AG04450 (cell line): Measurements from ENCODE around the gene SF3B2. TPM values are rescaled to one million over a fixed set of nuclear protein-coding genes. Genes with fewer than 3 reads are reported as not detected.
"Not testable (repeated sequence)": the region's sequence is repeated elsewhere in the genome, so short reads cannot be mapped to it uniquely, and the experiment has no call there.

Source experiments
- CTCF ChIA-PET: fragments of 300-600, 350-600 bp; formaldehyde crosslinking; extraction: SDS; loops from one replicate; lab custom pipeline; 2022; ENCODE audit warnings: antibody characterized with exemption, inconsistent platforms; lab: Charles Lee
- POLR2A ChIA-PET: fragments of 350-600 bp; formaldehyde crosslinking; extraction: SDS; loops from one replicate; lab custom pipeline; 2021; ENCODE audit warnings: antibody characterized with exemption, inconsistent platforms; lab: Yijun Ruan, JAX
- DNase-seq: peaks from one replicate; pipeline ENCODE4 v3.0.0-alpha.2; 2011; ENCODE audit warnings: low read depth, low spot score
- H3K27ac ChIP-seq: one replicate; pipeline ENCODE4 v1.5.1; 2012; ENCODE audit warnings: low read depth, low read length, control low read depth
- H3K27me3 ChIP-seq: one replicate; pipeline ENCODE4 v1.6.0; 2012; ENCODE audit warnings: low read length; ENCODE audit not compliant: control insufficient read depth, insufficient read depth
- H3K4me3 ChIP-seq: 2 replicates; pipeline ENCODE4 v1.5.1; 2011; ENCODE audit warnings: mild to moderate bottlenecking, low read depth, low read length, control low read depth
- H3K9me3 ChIP-seq: 2 replicates; pipeline ENCODE4 v1.5.1; 2012; ENCODE audit warnings: low read length; ENCODE audit not compliant: control insufficient read depth, insufficient read depth
- polyA plus RNA-seq: library from polyadenylated mRNA; depleted of rRNA; stranded (reverse); fragments of >200 nt; gene quantifications from 2 replicates; pipeline ENCODE4 v1.2.3, GENCODE V29; 2011
- TF ChIP-seq, protein P1 (sequence below): IDR thresholded peaks from 2 replicates; pipeline ENCODE4 v1.5.1; 2011; ENCODE audit warnings: low read depth, low read length, control low read depth, inconsistent platforms

The SF3B2 gene
- polyA plus RNA-seq, 1 experiment: 88.2 TPM

DNA sequence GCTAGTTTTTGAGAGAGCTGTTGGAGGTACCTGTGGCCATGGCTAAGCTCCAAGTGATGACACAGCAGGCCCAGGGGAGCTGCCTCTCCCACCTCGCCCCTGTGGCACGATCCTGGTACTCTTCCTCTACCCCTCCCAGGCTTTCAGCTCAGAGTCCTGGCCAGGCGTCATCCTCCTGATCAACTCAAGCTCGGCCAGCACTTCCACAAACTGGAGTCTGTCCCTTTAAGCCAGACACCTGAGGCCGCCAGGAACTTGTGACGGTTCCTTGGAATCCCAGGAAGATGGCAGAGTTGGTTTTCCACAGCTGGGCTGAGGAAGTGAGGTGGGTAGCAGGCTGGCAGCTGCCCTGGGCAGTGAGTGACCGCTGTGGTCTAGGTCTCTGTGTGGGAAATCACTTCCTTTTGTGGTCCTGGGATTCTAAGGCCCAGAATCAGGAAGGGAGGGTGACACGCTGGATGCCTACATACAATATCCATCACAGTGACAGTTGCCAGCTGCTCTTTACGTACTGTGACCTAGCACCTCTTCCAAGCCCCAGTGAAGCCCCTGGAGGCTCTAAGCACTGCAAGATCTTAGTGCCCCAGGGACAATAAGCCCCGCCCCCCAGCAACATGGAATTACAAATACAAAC, 43.6 kb upstream of the SF3B2 start:
- DNase-seq: no peak
- Histone ChIP-seq H3K9me3 (no peaks in the 10 kb centered on the region; the same call in 1 of the 2 replicates), H3K27ac (no peak overlapping the region), H3K27me3 (peaks cover 3% of the 10 kb centered on the region), H3K4me3 (no peak overlapping the region)
- TF ChIP-seq, protein P1, sequence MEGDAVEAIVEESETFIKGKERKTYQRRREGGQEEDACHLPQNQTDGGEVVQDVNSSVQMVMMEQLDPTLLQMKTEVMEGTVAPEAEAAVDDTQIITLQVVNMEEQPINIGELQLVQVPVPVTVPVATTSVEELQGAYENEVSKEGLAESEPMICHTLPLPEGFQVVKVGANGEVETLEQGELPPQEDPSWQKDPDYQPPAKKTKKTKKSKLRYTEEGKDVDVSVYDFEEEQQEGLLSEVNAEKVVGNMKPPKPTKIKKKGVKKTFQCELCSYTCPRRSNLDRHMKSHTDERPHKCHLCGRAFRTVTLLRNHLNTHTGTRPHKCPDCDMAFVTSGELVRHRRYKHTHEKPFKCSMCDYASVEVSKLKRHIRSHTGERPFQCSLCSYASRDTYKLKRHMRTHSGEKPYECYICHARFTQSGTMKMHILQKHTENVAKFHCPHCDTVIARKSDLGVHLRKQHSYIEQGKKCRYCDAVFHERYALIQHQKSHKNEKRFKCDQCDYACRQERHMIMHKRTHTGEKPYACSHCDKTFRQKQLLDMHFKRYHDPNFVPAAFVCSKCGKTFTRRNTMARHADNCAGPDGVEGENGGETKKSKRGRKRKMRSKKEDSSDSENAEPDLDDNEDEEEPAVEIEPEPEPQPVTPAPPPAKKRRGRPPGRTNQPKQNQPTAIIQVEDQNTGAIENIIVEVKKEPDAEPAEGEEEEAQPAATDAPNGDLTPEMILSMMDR: no peak
- POLR2A ChIA-PET: interaction anchor here (0.6 kb wide), 3 partner anchors 134 to 279 kb away, joined by 3 to 4 read pairs (median 3); no protein-coding TSS in a partner anchor
- CTCF ChIA-PET: interaction anchor here (1.0 to 2.0 kb wide), 3 partner anchors 14 to 124 kb away, joined by 3 to 9 read pairs (median 6); no protein-coding TSS in a partner anchor

DNA sequence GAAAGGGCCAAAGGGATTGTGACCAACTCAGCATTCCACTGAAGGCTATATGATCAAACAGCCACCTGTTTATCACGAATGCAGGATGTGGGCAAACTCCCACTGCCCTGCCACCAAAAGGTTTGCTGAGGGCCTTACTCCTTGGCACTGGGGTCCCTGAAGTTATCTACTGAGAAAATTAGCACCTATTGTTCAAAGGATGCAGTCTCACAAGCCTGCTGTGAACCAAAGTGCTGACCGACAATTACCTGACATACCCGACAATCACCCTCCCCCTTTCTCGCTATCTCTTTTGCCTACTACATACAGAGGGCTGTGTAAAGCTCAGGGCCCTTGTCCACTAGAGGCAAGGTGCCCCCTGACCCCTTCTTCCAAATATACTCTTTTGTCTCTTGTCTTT, 42.1 kb upstream of the SF3B2 start:
- DNase-seq, H3K27ac ChIP-seq, POLR2A ChIA-PET, H3K27me3 ChIP-seq, H3K9me3 ChIP-seq, H3K4me3 ChIP-seq: not testable (repeated sequence)
- CTCF ChIA-PET: interaction anchor here (1.0 to 2.0 kb wide), 2 partner anchors 36 to 125 kb away, joined by 3 to 6 read pairs; no protein-coding TSS in a partner anchor

DNA sequence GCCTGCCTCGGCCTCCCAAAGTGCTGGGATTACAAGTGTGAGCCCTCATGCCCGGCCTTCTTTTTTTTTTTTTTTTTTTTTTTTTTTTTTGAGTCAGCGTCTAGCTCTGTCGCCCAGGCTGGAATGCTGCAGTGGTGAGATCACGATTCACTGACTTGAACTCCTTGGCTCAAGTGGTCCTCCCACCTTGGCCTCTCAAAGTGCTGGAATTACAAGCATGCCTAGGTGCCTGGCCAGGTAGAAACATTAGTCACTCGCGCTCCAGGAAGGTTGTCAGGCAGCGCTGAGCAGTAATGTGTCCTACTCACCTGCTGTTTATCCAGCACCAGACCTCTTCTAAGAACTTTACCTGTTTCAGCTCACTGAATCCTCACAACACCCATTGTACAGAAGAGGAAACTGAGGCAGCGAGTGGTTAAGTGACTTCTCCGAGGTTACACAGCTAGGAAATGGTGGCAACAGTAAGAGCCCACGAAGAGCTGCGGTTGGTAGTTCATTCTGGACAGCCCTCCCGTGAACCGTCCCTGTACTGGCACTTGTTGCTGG, 40.9 kb upstream of the SF3B2 start:
- Histone ChIP-seq H3K27ac (no peak overlapping the region), H3K9me3 (no peaks in the 10 kb centered on the region; the same call in 1 of the 2 replicates), H3K27me3 (peaks cover 3% of the 10 kb centered on the region), H3K4me3 (no peak overlapping the region)
- TF ChIP-seq, protein P1: no peak
- DNase-seq: no peak
- POLR2A ChIA-PET: interaction anchor here (0.6 kb wide), 1 partner anchor 42 kb away, joined by 4 read pairs; no protein-coding TSS in a partner anchor
- CTCF ChIA-PET: interaction anchor here (1.4 to 3.2 kb wide), 2 partner anchors 11 to 34 kb away, joined by 3 to 16 read pairs; no protein-coding TSS in a partner anchor

DNA sequence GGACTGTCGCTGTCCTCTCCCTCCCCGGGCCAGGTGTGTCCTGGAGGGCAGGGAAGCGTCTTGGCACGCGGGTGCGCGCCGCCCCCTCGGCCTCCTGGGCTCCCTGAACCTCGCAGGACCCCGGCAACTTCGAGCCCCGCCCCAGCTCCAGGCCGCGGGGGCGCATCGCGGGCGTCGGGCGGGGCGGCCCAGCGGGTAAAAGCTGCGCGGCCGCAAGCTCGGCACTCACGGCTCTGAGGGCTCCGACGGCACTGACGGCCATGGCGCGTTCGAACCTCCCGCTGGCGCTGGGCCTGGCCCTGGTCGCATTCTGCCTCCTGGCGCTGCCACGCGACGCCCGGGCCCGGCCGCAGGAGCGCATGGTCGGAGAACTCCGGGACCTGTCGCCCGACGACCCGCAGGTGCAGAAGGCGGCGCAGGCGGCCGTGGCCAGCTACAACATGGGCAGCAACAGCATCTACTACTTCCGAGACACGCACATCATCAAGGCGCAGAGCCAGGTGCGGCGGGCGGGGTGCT, 40.3 kb upstream of the SF3B2 start, which contains the start of gene CST6:
TSS of gene CST6 (plus strand) at position 224 of the 519 bp plus-strand sequence. CDS start at position 261, 37 bp downstream.
- CTCF ChIA-PET: interaction anchor here (1.4 to 3.2 kb wide), 2 partner anchors 11 to 34 kb away, joined by 3 to 16 read pairs; no protein-coding TSS in a partner anchor
- TF ChIP-seq, protein P1: no peak
- H3K27me3 ChIP-seq: peaks cover 3% of the 10 kb centered on the region

GRCh38 chr11:66012371-66012945, 39.7 kb upstream of the SF3B2 start:
- peaks cover 3% of the 10 kb centered on the region for H3K27me3 ChIP-seq
- H3K27ac ChIP-seq: no peak overlapping the region
- DNase-seq: no peak
- ChIA-PET POLR2A (no interaction called here), CTCF (interaction anchor here (3.2 kb wide), 1 partner anchor 10 kb away, joined by 16 read pairs; no protein-coding TSS in a partner anchor)
- TF ChIP-seq, protein P1: no peak
- H3K4me3 ChIP-seq: no peak overlapping the region
- H3K9me3 ChIP-seq: no peaks in the 10 kb centered on the region; the same call in 1 of the 2 replicates

More for the DNA sequence above, 40.3 kb upstream of the SF3B2 start, which contains the start of gene CST6:
- DNase-seq: no peak
- Histone ChIP-seq H3K27ac (no peak within 1 kb of the TSS), H3K4me3 (no peak within 1 kb of the TSS), H3K9me3 (no peaks in the 10 kb centered on the region; the same call in 1 of the 2 replicates)
- POLR2A ChIA-PET: interaction anchor here (0.6 kb wide), 1 partner anchor 41 kb away, joined by 4 read pairs; no protein-coding TSS in a partner anchor
